Vagina (tissue), 2 donors: ENCODE measurements around the gene DNAJC3. TPM values are rescaled to one million over a fixed set of nuclear protein-coding genes. Genes with fewer than 3 reads are reported as not detected.

ENCODE experiments used
- DNase-seq, 2 donors: peaks; one replicate each; pipeline ENCODE4 v3.0.0-alpha.2; 2017; ENCODE audit errors: extremely low spot score in 2 of 2
- H3K27ac ChIP-seq: fragments of 200-600 bp; sonication (generic); one replicate; pipeline ENCODE4 v1.5.1; 2019
- H3K27me3 ChIP-seq: fragments of 200-600 bp; sonication (generic); one replicate; pipeline ENCODE4 v1.5.1; 2019
- H3K36me3 ChIP-seq, 2 donors: fragments of 200-600 bp; sonication (generic); one replicate each; pipeline ENCODE4 v1.5.1; 2017 to 2019
- H3K4me1 ChIP-seq: fragments of 200-600 bp; sonication (generic); one replicate; pipeline ENCODE4 v1.5.1; 2019
- H3K4me3 ChIP-seq, 2 donors: fragments of 200-600 bp; sonication (generic); 1 replicate in 1 of 2; 2 replicates in 1 of 2; pipeline ENCODE4 v1.5.1; 2016 to 2019
- H3K9me3 ChIP-seq: fragments of 200-600 bp; sonication (generic); one replicate; pipeline ENCODE4 v1.5.1; 2019
- CTCF ChIP-seq, 3 experiments: fragments of 450-650 bp in 2 of 3; fragments of 200-600 bp in 1 of 3; sonication (generic) in 1 of 3; IDR thresholded peaks; one replicate each; pipeline ENCODE4 v1.5.1; 2017 to 2019; ENCODE audit warnings: antibody characterized with exemption in 3 of 3, mild to moderate bottlenecking in 2 of 3, moderate library complexity in 2 of 3
- POLR2A ChIP-seq, 2 donors: fragments of 450-650 bp; IDR thresholded peaks; one replicate each; pipeline ENCODE4 v1.6.1; 2017; ENCODE audit warnings: antibody characterized with exemption in 2 of 2, mild to moderate bottlenecking in 2 of 2, moderate library complexity in 2 of 2
- POLR2AphosphoS5 ChIP-seq, 2 donors: sonication (generic); formaldehyde crosslinking; IDR thresholded peaks; one replicate each; pipeline ENCODE4 v1.9.0; 2017; ENCODE audit warnings: antibody characterized with exemption in 2 of 2, mild to moderate bottlenecking in 2 of 2, low read depth in 1 of 2; ENCODE audit not compliant: insufficient read depth in 1 of 2
- intact Hi-C: fragments of 100-400 bp; cut with DNase I; formaldehyde crosslinking; loops from one replicate; pipeline ENCODE4 v1.15.1; 2023
- total RNA-seq: library from RNA; depleted of rRNA; stranded (reverse); fragments of >200 nt; gene quantifications from one replicate; pipeline ENCODE4 v1.2.3, GENCODE V29; 2016

The DNAJC3 gene
- total RNA-seq, 1 donor from 2014 or later, result 33.1 TPM

DNA sequence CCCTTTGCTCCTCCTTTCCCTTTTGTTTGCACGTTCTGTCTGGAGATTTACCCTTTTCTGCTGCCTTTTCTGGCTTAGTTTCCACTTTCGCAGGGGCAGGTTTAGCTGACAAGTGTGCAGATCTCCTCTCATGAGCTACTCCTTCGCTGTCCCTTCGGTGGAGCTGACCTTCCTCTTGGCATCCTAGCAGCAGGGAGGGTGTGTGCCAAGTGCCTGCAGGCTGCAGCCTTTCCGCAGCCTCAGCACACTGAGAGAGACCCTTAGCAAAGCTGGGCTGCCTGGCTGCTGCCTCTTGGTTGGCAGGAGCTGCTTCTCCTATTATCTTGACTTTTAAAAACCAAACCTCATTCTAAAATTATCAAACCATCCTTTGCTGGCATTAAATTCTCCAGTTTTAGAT lies 132.5 kb downstream of the DNAJC3 start:
- H3K27ac ChIP-seq, result no peak overlapping the region
- peaks cover 0 to 11% of the 10 kb centered on the region in 2 donors for H3K36me3 ChIP-seq
- no peak for DNase-seq
- intact Hi-C loops, result no loop called here
- TF ChIP-seq CTCF (IDR thresholded peaks at IDR 0.05) (no peak), POLR2A (IDR thresholded peaks at IDR 0.05) (no peak), POLR2AphosphoS5 (IDR thresholded peaks at IDR 0.05; ENCODE audit: insufficient read depth in 1 of 2, low read depth in 1 of 2) (no peak)
- peaks cover 16% of the 10 kb centered on the region for H3K9me3 ChIP-seq
- H3K4me3 ChIP-seq, result no peak overlapping the region
- H3K27me3 ChIP-seq, result no peaks in the 10 kb centered on the region
- H3K4me1 ChIP-seq, result no peaks in the 10 kb centered on the region

GRCh38 chr13:95813139-95813538 lies 136.2 kb downstream of the DNAJC3 start:
- H3K36me3 ChIP-seq, result peaks cover 0 to 15% of the 10 kb centered on the region in 2 donors
- intact Hi-C loops, result no loop called here
- no peaks in the 10 kb centered on the region for H3K27me3 ChIP-seq
- TF ChIP-seq POLR2A (IDR thresholded peaks at IDR 0.05), result no peak
- TF ChIP-seq CTCF (IDR thresholded peaks at IDR 0.05), result no peak
- TF ChIP-seq POLR2AphosphoS5 (IDR thresholded peaks at IDR 0.05; ENCODE audit: insufficient read depth in 1 of 2, low read depth in 1 of 2), result no peak
- no peak for DNase-seq
- H3K9me3 ChIP-seq, result peaks cover 16% of the 10 kb centered on the region
- no peak overlapping the region for H3K27ac ChIP-seq
- H3K4me3 ChIP-seq, result no peak overlapping the region
- no peaks in the 10 kb centered on the region for H3K4me1 ChIP-seq

GRCh38 chr13:95814495-95814894 lies 137.6 kb downstream of the DNAJC3 start:
- intact Hi-C loops, result no loop called here
- TF ChIP-seq POLR2AphosphoS5 (IDR thresholded peaks at IDR 0.05; ENCODE audit: insufficient read depth in 1 of 2, low read depth in 1 of 2) (no peak), POLR2A (IDR thresholded peaks at IDR 0.05) (no peak), CTCF (IDR thresholded peaks at IDR 0.05) (no peak)
- H3K36me3 ChIP-seq, result peaks cover 0 to 15% of the 10 kb centered on the region in 2 donors
- no peaks in the 10 kb centered on the region for H3K4me1 ChIP-seq
- peaks cover 11% of the 10 kb centered on the region for H3K9me3 ChIP-seq
- H3K27ac ChIP-seq, result no peak overlapping the region
- no peak overlapping the region for H3K4me3 ChIP-seq
- no peak for DNase-seq
- H3K27me3 ChIP-seq, result no peaks in the 10 kb centered on the region

GRCh38 chr13:95822303-95822702 lies 145.4 kb downstream of the DNAJC3 start:
- Histone ChIP-seq H3K36me3 (peaks cover 0 to 4% of the 10 kb centered on the region in 2 donors), H3K9me3 (no peaks in the 10 kb centered on the region), H3K4me1 (no peaks in the 10 kb centered on the region), H3K4me3 (no peak overlapping the region), H3K27ac (no peak overlapping the region), H3K27me3 (no peaks in the 10 kb centered on the region)
- TF ChIP-seq POLR2A (IDR thresholded peaks at IDR 0.05), result no peak
- TF ChIP-seq POLR2AphosphoS5 (IDR thresholded peaks at IDR 0.05; ENCODE audit: insufficient read depth in 1 of 2, low read depth in 1 of 2), result no peak
- no peak for TF ChIP-seq CTCF (IDR thresholded peaks at IDR 0.05)
- DNase-seq, result no peak
- intact Hi-C loops, result no loop called here

DNA sequence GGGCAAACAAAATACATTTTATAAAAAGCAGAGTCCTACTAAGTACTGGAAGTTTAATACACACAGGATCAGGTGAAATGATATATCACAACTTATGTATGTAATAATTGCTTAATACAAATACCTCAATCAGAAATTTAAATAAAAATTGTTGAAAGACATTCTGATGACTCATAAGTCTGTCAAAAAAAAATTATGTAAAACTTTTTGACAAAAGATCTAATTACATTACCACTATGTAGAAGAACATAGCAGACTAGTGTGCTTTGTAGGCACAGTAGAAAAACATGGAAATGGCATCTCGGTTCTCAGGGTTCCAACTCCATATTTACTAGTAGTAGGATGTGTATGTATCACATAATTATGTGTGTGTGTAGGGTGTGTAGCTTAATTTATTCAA lies 156.2 kb downstream of the DNAJC3 start:
- Histone ChIP-seq H3K36me3 (no peaks in the 10 kb centered on the region), H3K27ac (no peak overlapping the region), H3K4me3 (no peak overlapping the region), H3K9me3 (no peaks in the 10 kb centered on the region), H3K4me1 (no peaks in the 10 kb centered on the region), H3K27me3 (no peaks in the 10 kb centered on the region)
- intact Hi-C loops, result loop anchor here (5.0 kb wide), 1 partner anchor 211 kb away; no protein-coding TSS in a partner anchor
- TF ChIP-seq CTCF (IDR thresholded peaks at IDR 0.05) (no peak), POLR2A (IDR thresholded peaks at IDR 0.05) (no peak), POLR2AphosphoS5 (IDR thresholded peaks at IDR 0.05; ENCODE audit: insufficient read depth in 1 of 2, low read depth in 1 of 2) (no peak)
- no peak for DNase-seq
